Measurements from ENCODE around the gene ASB1.
A peak's percentile ranks its signal among the peaks of the same experiment; 100 is the strongest.
"Not testable (repeated sequence)": the region's sequence is repeated elsewhere in the genome, so short reads cannot be mapped to it uniquely, and the experiment has no call there.

ASB1 gene

GRCh38 chr2:238440331-238440730 is 13.6 kb downstream of the ASB1 start:
- Histone ChIP-seq H3K36me3 (ENCODE audit: control insufficient read depth, insufficient read depth, low read length, severe bottlenecking) (peaks cover 25% of the 10 kb centered on the region), H3K9ac (ENCODE audit: low read length) (peak overlapping the region; percentile 37), H3K9me3 (ENCODE audit: control insufficient read depth, low read length) (no peaks in the 10 kb centered on the region), H3K27me3 (replicated peaks; ENCODE audit: control insufficient read depth, insufficient read depth, low read length) (no peaks in the 10 kb centered on the region), H3K4me1 (ENCODE audit: control insufficient read depth, insufficient read depth, low read length) (peaks cover 38% of the 10 kb centered on the region), H3K4me3 (ENCODE audit: low read length) (peak overlapping the region; percentile 67)
- no peak for DNase-seq (ENCODE audit: low read depth)

- no peaks in the 10 kb centered on the region for H3K9me3 ChIP-seq (ENCODE audit: control insufficient read depth, low read length)
- H3K4me3 ChIP-seq (ENCODE audit: low read length), result no peak overlapping the region
- no peak for DNase-seq (ENCODE audit: low read depth)
- no peak overlapping the region for H3K9ac ChIP-seq (ENCODE audit: low read length)
- H3K36me3 ChIP-seq (ENCODE audit: control insufficient read depth, insufficient read depth, low read length, severe bottlenecking), result peaks cover 25% of the 10 kb centered on the region
- no peaks in the 10 kb centered on the region for H3K27me3 ChIP-seq (replicated peaks; ENCODE audit: control insufficient read depth, insufficient read depth, low read length)
- peaks cover 35% of the 10 kb centered on the region for H3K4me1 ChIP-seq (ENCODE audit: control insufficient read depth, insufficient read depth, low read length)
These were observed 14.0 kb downstream of the ASB1 start for GRCh38 chr2:238440767-238441166.

GRCh38 chr2:238441262-238442114 is 14.8 kb downstream of the ASB1 start:
- DNase-seq (ENCODE audit: low read depth), result no peak
- Histone ChIP-seq H3K9ac (ENCODE audit: low read length) (no peak overlapping the region), H3K36me3 (ENCODE audit: control insufficient read depth, insufficient read depth, low read length, severe bottlenecking) (peaks cover 25% of the 10 kb centered on the region), H3K4me3 (ENCODE audit: low read length) (no peak overlapping the region), H3K27me3 (replicated peaks; ENCODE audit: control insufficient read depth, insufficient read depth, low read length) (no peaks in the 10 kb centered on the region), H3K9me3 (ENCODE audit: control insufficient read depth, low read length) (no peaks in the 10 kb centered on the region), H3K4me1 (ENCODE audit: control insufficient read depth, insufficient read depth, low read length) (peaks cover 35% of the 10 kb centered on the region)

GRCh38 chr2:238442257-238442656 is 15.5 kb downstream of the ASB1 start:
- H3K9ac ChIP-seq (ENCODE audit: low read length); H3K9me3 ChIP-seq (ENCODE audit: control insufficient read depth, low read length); H3K4me3 ChIP-seq (ENCODE audit: low read length); H3K27me3 ChIP-seq (replicated peaks; ENCODE audit: control insufficient read depth, insufficient read depth, low read length); DNase-seq (ENCODE audit: low read depth): not testable (repeated sequence)
- peaks cover 35% of the 10 kb centered on the region for H3K4me1 ChIP-seq (ENCODE audit: control insufficient read depth, insufficient read depth, low read length)
- peaks cover 33% of the 10 kb centered on the region for H3K36me3 ChIP-seq (ENCODE audit: control insufficient read depth, insufficient read depth, low read length, severe bottlenecking)

- Histone ChIP-seq H3K9ac (ENCODE audit: low read length) (no peak overlapping the region), H3K27me3 (replicated peaks; ENCODE audit: control insufficient read depth, insufficient read depth, low read length) (no peaks in the 10 kb centered on the region), H3K4me3 (ENCODE audit: low read length) (no peak overlapping the region), H3K4me1 (ENCODE audit: control insufficient read depth, insufficient read depth, low read length) (peaks cover 31% of the 10 kb centered on the region), H3K9me3 (ENCODE audit: control insufficient read depth, low read length) (no peaks in the 10 kb centered on the region), H3K36me3 (ENCODE audit: control insufficient read depth, insufficient read depth, low read length, severe bottlenecking) (peaks cover 45% of the 10 kb centered on the region)
- DNase-seq (ENCODE audit: low read depth), result no peak
These were observed 17.5 kb downstream of the ASB1 start for GRCh38 chr2:238444242-238444641.

GRCh38 chr2:238445409-238446190 is 18.9 kb downstream of the ASB1 start:
- H3K27me3 ChIP-seq (replicated peaks; ENCODE audit: control insufficient read depth, insufficient read depth, low read length), result no peaks in the 10 kb centered on the region
- H3K9me3 ChIP-seq (ENCODE audit: control insufficient read depth, low read length), result no peaks in the 10 kb centered on the region
- H3K9ac ChIP-seq (ENCODE audit: low read length), result no peak overlapping the region
- H3K4me1 ChIP-seq (ENCODE audit: control insufficient read depth, insufficient read depth, low read length), result peaks cover 31% of the 10 kb centered on the region
- no peak overlapping the region for H3K4me3 ChIP-seq (ENCODE audit: low read length)
- H3K36me3 ChIP-seq (ENCODE audit: control insufficient read depth, insufficient read depth, low read length, severe bottlenecking), result peaks cover 49% of the 10 kb centered on the region
- no peak for DNase-seq (ENCODE audit: low read depth)

- Histone ChIP-seq H3K9ac (ENCODE audit: low read length) (no peak overlapping the region), H3K36me3 (ENCODE audit: control insufficient read depth, insufficient read depth, low read length, severe bottlenecking) (peaks cover 56% of the 10 kb centered on the region), H3K9me3 (ENCODE audit: control insufficient read depth, low read length) (no peaks in the 10 kb centered on the region), H3K4me3 (ENCODE audit: low read length) (no peak overlapping the region), H3K4me1 (ENCODE audit: control insufficient read depth, insufficient read depth, low read length) (peaks cover 27% of the 10 kb centered on the region), H3K27me3 (replicated peaks; ENCODE audit: control insufficient read depth, insufficient read depth, low read length) (no peaks in the 10 kb centered on the region)
- no peak for DNase-seq (ENCODE audit: low read depth)
These were observed 19.6 kb downstream of the ASB1 start for GRCh38 chr2:238446371-238446770.

GRCh38 chr2:238448031-238448955 is 21.6 kb downstream of the ASB1 start:
- Histone ChIP-seq H3K9ac (ENCODE audit: low read length) (no peak overlapping the region), H3K27me3 (replicated peaks; ENCODE audit: control insufficient read depth, insufficient read depth, low read length) (no peaks in the 10 kb centered on the region), H3K36me3 (ENCODE audit: control insufficient read depth, insufficient read depth, low read length, severe bottlenecking) (peaks cover 67% of the 10 kb centered on the region), H3K4me1 (ENCODE audit: control insufficient read depth, insufficient read depth, low read length) (peaks cover 15% of the 10 kb centered on the region), H3K4me3 (ENCODE audit: low read length) (no peak overlapping the region), H3K9me3 (ENCODE audit: control insufficient read depth, low read length) (no peaks in the 10 kb centered on the region)
- no peak for DNase-seq (ENCODE audit: low read depth)

- peaks cover 15% of the 10 kb centered on the region for H3K4me1 ChIP-seq (ENCODE audit: control insufficient read depth, insufficient read depth, low read length)
- H3K36me3 ChIP-seq (ENCODE audit: control insufficient read depth, insufficient read depth, low read length, severe bottlenecking), result peaks cover 64% of the 10 kb centered on the region
These were observed 22.5 kb downstream of the ASB1 start for GRCh38 chr2:238449241-238449640.

GRCh38 chr2:238449909-238450417 is 23.2 kb downstream of the ASB1 start:
- peaks cover 57% of the 10 kb centered on the region for H3K36me3 ChIP-seq (ENCODE audit: control insufficient read depth, insufficient read depth, low read length, severe bottlenecking)
- H3K9me3 ChIP-seq (ENCODE audit: control insufficient read depth, low read length), result no peaks in the 10 kb centered on the region
- H3K4me1 ChIP-seq (ENCODE audit: control insufficient read depth, insufficient read depth, low read length), result peaks cover 15% of the 10 kb centered on the region
- DNase-seq (ENCODE audit: low read depth), result peak; percentile 69
- no peak overlapping the region for H3K9ac ChIP-seq (ENCODE audit: low read length)
- no peak overlapping the region for H3K4me3 ChIP-seq (ENCODE audit: low read length)
- H3K27me3 ChIP-seq (replicated peaks; ENCODE audit: control insufficient read depth, insufficient read depth, low read length), result no peaks in the 10 kb centered on the region

More at GRCh38 chr2:238449241-238449640, 22.5 kb downstream of the ASB1 start:
- Histone ChIP-seq H3K9ac (ENCODE audit: low read length) (no peak overlapping the region), H3K27me3 (replicated peaks; ENCODE audit: control insufficient read depth, insufficient read depth, low read length) (no peaks in the 10 kb centered on the region), H3K4me3 (ENCODE audit: low read length) (no peak overlapping the region), H3K9me3 (ENCODE audit: control insufficient read depth, low read length) (no peaks in the 10 kb centered on the region)
- no peak for DNase-seq (ENCODE audit: low read depth)
